Brain pericyte (primary cell): Measurements from ENCODE around the gene ZDHHC19.
"Not testable (repeated sequence)": the region's sequence is repeated elsewhere in the genome, so short reads cannot be mapped to it uniquely, and the experiment has no call there.

Experiments used
- DNase-seq: peaks from one replicate; pipeline ENCODE4 v3.0.0-alpha.2; 2012; ENCODE audit warnings: low read depth, low spot score

ZDHHC19 gene

DNA sequence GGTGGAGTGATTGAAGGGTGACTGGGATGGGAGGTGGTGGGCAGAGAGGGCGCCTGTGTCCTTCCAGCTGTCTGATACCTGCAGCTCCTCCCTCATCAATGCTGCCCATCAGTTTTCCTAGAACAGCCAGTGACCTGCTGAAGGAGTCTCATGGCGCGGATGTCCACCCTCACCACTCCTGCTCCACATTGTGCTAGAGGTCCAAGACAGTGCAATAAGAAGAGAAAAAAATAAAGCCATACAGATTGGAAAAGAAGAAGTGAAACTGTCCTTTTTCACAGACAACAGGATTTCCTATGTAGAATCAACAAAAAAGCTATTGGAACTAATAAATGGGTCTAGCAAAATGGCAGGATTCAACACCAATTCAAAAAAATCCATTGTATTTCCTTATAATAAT lies 7.4 kb downstream of the ZDHHC19 start:
- no peak for DNase-seq

DNA sequence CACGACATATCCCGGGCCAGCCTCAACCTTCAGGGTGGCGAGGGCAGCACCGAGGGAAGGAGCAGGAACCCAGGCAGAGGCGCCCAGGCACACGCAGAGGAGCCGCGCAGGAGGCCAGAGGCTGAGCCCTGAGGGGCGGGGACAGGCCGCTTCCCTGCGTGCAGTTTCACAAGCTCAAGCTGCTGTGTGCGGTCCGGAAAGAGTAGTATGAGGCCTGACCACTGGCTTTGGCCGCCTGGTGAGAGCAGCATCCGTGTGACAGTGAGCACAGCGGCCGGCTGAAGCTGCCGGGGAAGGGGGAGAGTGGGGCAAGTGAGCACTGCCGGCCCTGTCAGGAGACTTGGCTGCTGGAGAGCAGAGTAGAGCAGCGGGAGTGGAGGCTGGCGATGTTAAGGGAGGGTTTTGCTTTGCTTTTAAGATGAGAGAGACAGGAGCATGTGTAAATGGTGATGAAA lies 8.7 kb downstream of the ZDHHC19 start:
- peak; percentile 72 for DNase-seq

DNA sequence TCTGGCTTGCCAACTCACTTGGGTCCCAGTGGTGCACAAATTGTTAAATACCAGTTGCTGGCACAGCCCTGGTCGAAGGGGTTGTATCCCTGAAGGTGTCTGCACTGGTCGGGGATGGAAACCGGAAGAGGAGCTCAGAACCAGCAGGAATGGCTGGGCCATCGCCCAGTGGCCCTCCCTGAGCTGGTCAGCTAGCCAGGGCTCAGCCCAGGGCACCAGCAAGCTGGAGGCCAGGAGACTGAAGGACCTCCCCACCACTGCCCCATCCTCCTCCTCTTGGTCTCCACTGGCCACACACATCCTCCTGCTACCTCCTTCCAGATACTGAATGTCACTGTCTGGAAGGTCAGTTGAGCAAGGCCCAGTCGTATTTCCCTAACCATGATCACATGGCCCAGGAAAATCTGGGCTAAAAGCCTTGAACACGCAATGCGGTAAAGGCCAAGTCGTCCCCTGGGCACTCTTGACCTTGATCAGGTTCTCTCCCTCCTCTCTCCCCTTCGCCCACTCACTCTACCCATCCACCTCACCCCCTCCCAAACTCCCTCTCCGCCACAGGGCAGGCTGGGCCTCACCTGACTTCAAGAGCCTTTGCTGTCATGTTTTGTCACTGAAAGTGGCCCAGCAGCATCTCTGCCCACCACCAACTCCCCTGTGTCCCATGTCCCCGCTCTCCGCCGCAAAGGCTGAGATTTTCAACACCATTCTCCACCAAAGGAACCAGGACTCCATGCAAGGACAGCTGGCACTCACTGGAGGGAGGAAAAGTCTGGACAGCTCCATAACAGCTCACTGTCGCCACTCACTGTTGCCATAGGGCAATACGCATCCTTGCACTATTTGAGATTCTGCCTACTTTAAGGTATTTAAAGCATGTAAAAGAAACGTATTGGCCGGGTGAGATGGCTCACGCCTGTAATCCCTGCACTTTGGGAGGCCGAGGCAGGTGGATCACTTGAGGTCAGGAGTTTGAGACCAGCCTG lies 12.1 kb downstream of the ZDHHC19 start:
- DNase-seq: no peak

DNA sequence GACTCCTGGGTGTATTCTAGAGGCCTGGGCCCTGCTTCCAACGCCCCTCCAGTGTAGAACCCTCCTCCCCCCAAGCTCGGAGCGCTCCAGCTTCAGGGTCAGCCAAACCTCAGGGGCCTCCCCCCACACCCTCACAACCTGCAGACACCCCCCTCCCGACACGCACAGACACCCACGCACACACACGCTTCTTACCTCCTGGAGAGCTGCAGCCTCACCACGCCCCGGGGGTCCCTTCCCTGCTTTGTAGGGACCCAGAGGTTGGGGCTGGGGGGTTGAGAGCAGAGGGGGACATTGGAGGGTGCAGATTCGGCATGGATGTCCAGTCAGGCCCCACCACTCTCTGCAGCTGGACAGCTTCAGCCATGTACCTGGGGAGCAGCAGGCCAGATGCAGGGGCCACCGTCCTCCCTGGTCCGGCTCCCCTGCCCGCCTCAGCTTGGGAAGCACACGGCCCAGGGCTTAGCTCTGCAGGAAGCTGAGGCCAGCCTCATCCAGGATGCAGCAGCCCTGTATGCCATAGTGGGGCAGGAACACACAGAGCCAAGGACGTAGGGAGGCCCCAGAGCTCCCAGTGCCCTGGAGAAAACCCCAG lies 13.0 kb downstream of the ZDHHC19 start:
- no peak for DNase-seq

DNA sequence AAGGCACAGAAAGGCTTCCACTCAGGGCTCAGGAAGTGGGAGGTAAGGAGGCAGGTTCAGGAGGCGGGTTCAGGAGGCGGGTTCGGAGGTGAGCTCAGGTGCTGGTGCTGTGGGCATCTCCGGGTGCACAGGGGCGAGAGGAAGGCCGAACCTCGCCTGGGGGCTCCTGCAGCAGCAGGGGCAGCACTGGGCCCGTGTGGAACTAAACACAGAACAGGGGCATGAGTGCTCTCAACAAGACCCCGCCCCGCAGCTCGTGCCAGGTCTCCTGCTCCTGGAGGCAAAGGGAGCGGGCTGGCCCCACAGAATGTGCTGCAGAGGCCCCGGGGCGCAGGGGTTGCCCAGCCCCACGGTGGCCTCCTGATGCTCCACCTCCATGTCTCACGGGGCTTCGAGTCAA lies 13.7 kb downstream of the ZDHHC19 start:
- no peak for DNase-seq

DNA sequence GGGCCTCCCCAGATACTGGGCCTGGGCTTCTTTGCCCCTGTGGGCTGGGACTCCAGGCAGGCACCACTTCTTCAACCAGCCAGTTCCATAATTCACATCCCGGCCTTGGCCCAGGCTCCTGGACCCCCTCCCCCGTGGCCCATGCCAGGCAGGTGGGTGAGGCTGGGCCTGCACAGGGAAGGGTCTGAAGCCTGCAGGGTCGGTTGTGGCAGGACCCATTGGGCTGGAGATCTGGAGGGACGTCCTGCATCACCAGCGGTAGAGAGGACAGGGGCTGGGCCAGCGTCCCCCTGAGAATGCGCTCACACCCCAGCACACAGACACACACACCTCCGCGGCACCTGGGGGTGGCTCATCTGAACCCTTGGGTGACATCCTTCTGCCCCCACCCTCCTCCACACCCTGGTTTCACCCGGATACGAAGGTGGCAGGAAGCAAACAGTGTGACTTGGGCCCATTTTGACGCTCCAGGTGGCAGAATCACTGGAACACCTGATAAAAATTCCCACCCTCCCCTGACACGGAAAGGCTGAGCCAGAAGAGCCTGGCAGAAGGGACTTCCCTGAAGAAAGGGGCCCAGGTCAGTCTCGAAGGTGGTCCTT lies 15.4 kb downstream of the ZDHHC19 start:
- no peak for DNase-seq

DNA sequence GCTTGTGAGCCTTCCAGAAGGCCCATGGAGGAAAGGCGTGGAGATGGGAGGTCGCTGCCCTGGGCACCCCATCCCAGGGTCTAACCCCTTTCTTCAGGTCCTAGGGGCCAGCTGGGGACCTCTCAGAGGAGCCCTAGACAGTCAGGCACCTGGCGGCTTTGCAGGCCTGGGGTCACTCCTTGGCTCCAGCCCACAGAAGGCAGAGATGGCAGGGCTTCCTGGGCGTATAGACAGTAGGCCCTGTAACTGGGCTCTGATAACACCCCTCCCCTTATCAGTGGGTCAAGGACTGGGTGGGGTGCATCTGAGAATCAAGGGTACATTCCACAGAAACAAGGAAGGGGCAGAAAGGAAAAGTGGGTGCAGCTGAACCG lies 16.7 kb downstream of the ZDHHC19 start:
- DNase-seq: no peak

DNA sequence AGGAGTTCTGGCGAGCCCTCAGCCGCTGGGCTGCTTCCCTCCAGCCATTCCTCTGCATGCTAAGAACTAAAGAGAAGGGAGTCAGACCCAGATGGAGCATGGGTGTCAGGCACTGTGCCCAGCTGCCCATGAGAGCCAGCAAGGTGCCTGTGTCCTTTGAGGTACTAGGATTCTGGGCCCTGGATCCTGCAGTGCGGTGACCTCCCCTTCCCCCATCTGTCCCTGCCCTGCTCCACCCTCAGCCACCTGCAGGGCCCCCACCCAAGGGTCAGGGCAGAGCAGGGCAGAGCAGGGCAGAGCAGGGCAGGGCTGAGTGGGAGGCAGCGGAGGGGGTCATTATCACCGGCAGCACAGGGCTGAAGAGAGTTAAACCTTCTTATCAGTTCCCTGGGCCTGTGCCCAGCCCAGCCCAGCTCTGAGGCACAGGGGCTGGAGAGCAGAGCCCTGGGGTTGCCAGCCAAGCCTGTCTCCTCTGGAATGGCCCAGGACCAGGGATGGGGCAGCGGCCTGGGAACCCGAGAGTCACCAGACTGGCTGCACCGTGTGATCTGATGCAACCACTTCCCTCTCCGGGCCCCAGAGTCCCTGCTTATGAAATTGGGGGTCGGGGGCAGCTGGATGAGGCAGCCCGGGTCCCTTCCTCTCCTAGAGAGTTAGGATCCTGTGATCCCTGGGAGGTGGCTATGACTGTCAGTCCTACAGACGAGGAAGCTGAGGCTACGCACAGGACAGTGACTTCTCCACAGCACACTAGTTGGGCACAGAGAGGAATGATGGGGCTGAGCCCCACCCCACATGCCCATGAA lies 17.3 kb downstream of the ZDHHC19 start:
- no peak for DNase-seq

DNA sequence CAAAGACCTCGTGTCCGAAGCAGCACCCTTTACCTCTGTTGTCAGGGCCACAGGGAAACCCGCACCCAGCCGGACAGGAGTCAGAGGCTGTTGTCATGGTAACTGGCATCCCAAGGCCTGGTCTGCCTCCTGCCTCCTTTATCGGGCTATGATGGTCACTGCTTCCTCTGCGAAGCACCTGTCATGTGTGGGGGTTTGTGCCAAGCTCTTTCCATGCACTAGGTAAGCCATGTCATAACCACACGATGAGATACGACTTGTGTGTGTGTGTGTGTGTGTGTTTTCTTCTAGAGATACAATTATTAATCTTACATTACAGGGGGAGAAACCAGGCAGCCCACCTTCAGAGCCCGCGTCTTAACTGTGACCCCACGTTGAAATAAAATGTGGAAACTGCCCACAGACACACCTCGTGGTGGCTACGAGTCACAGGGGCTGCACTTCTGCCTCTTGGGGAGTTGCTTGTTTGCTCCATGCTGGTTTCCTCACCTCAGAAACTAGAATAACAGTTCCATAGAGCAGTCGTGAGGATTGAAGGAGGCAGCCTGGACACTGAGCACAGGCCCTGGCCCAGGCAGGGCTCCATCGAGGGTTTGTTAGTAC lies 18.0 kb downstream of the ZDHHC19 start:
- no peak for DNase-seq

DNA sequence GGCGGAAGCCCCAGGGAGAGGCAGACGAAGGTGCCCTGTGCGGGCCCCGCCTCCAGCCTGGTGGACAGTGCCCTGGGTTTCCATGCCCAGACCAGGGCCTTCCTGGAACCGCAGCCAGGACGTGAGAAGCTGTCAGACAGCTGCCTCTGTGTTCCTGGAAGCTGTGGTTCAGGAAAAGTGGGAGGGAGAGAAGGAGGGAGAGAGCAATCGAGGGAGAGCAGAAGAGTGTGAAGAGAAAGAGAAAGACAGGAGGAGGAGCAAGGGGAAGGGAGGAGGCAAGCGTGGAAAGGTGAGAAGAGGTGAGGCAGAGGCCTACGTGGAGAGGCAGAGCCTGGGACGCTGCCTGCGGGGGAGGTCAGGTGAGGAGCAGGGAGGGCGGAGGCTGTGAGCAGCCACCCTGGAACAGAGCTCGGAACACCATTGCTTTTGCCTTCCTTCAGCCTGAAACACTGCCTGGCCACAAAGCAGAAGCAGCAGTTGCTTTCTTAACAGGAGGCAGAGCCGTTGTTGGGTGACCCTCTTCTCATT lies 18.6 kb downstream of the ZDHHC19 start:
- no peak for DNase-seq

DNA sequence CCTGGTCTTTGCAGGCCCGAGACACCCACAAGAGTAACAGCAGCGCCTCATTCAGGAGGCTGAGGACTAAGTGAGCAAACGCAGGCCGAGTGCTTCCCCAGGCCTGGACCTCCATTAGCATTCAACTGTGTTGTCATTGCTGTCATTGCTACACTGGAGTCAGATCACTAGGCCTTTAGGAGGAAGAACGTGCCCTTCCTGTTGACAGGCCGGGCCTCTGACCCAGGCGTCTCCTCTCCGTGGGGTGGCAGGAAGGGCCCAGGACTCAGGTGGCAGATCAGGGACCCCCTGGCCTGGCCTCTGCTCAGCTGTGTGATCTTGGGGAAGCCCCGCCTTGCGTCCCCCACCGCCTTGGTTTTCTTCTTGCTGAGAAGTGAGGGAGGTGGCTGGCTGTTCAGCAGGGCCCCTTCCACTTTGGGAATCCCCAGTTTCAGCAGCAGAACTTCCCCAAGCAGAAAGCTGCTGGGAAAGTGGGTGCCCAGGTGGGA lies 19.1 kb downstream of the ZDHHC19 start:
- no peak for DNase-seq

DNA sequence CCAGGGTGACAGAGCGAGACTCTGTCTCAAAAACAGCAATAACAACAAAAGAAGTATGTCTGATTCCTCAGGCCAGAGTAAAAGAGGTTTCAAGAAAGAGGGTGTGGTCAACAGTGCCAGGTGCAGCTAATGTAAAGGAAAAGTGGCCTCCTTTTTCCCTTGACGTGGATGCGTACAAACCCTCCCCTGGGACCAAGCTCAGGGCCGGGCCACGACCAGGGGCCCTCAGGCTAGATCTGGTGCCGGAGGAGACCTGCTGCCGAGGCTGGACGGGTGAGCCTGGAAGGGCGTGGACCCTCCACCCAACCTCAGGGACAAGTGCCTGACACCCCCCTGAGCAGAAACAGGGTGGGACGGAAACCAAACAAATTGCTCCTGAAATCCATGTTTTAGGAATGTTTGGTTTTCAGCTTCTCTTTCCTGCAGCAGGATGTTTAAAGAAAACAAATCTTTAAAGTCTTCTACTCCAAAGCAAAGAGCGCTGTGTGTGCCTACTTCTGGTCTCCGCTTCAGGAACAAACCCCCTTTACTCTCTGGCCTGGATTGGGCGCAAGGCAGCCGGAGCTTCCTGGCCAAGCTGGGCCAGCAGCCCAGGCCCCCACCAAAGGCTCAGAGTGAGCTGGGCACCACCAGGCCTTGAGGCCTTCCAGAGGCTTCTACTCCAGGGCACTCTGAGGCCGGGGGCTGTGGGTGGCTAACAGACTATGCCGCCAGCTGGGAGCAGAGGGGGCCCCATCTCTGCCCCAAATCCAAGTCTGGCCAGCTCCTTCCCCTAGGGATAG lies 21.4 kb downstream of the ZDHHC19 start:
- DNase-seq: no peak

DNA sequence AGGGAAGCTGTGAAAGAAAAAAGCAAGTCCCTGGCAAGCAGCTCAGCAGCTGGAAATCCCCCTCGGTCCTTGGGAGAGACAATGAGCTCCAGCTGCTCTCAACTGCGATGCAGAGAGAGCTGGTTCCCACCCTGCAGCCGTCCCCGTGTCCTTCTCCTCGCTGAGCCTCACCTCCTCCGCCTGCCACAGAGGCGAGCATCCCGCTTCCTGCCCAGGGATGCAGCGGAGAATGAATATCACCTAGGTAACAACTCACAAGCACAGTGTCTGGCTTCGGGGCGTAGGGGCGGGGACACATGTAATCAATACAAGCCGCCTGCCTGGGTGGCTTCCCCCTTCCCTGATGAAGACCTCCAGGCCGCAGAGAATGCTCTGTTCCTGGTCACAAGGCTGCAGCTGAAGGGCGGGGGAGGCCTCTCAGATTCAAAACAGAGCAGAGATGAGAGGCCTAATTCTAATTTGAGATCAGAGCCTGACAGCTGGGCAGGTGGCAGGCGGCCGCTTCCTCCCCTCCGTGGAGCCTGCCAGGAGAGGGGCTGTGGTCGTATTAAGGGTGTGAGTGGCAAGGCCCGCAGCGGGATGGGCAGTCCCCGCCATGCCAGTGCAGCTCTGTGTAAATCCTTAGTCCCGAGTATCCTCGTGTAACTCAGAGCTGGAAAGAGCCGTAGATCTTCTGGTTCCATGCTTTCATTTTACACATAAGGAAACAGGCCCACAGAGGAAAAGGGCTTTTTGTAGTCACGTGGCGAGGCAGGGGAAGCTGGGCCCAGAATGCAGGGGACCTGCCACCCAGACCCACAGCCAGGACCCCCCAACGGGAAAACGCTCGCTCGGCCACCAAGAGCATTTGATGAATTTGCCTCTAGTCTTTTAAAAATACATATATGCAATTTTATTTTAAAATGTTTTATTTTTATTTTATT lies 24.3 kb downstream of the ZDHHC19 start:
- DNase-seq: no peak

DNA sequence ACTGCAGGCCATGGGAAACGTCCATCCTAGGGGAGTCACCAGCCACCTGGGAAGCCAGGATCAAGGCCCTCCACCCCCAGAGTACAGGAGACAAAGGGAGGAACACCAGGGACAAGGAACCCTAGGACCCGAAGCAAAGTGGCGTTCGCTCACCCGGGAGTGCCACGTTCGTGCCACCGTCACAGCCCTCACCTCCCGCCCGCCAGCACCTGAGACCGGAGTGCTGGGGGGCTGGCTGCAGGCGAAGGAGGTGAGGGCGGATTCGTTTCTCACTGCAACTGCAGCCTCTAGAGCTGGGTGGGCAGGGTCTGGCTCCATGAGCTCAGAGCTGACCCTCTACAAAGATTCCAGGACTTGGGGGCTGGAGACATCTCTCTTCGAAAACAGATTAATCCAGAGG lies 26.3 kb downstream of the ZDHHC19 start:
- DNase-seq: no peak

DNA sequence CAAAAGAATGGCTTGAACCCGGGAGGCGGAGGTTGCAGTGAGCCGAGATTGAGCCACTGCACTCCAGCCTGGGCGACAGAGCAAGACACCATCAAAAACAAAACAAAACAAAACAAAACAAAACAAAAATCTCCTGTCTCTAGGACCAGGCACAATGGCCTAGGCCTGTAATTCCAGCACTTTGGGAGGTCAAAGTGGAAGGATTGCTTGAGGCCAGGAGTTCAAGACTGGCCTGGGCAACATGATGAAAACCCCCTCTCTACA lies 27.1 kb downstream of the ZDHHC19 start:
- not testable (repeated sequence) for DNase-seq

DNA sequence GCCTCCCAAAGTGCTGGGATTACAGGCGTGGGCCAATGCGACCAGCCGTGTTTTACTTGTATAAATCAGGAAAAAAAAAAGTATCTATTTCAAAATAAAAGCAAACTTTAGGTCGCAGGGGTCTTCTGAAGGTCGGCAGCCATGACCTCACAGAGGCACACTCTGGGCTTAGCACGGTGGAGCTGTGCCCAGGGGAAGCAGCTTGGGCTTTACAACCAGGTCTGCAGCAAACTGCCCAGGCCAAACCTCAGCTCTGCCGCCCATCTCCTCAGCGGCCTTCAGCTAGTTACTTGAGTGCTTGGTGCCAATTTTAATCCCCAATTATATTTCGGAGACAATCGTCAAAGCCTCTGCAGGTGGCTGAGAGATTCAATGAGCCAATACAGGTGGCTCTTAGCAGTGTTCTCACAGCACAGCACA lies 30.1 kb downstream of the ZDHHC19 start:
- DNase-seq: no peak

DNA sequence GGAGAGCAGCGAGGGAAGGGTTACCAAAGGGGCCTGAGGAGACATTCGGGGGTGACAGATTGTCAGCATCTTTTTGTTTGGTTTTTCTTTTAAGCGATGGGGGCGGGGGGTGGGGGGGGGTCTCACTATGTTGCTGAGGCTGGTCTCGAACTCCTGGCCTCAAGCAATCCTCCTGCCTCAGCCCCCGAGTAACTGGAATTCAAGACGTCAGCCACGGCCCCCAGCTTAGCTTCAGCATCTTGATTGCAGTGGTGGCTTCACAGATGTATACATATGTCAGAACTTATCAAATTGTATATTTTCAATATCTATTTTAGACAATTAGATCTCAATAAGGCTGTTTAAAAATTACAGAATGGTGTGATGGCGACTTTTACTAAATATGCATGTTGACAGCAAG lies 30.9 kb downstream of the ZDHHC19 start:
- no peak for DNase-seq

DNA sequence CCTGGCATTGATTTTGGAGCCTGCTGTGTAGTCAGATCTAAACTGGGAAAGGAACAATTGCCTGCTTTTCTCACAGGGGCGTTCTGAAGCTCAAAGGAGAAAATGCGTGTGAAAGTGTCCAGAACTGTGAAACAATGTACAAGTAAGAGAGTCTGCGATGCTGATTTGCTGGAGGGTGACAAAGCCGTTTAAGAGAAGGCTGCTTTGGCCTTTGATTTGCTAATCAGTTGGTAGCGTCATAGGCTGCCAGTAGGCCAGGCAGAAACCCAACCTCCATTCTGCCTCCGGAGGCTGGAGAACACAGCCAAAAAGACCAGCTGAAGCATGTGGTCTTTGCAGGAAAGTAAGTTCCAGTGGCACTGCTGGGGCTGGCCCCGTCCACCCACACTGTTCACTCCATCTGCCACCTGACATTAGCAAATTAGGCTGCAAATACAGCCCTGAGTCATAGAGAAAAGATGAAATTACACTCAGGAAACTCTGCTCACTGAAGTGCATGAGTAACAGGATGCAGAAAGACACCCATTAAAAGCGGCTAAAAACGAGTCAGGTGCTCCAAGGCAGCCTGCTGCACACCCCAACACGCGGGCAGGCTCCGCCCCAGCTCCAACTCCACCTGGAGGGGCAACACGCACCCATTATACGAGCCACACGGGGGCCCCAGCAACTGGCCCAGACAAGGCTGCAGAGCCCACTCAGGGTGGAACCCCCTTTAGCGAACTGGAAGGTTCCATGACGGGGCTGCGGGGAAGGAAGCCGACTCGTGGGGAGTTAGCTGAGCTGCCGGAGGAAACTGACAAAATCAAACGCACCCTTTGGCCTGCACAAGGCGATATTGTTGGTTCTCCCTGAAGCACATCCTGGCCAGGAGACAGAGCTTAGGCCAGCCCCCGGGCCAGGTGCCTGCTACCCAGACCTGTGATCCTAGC lies 31.6 kb downstream of the ZDHHC19 start:
- no peak for DNase-seq
